Activated B cell treated with CpG ODN at 0.5 μM for 24 hours (primary cell): ENCODE measurements around the gene CASP10. TPM values are rescaled to one million over a fixed set of nuclear protein-coding genes. Genes with fewer than 3 reads are reported as not detected.
A peak's percentile ranks its signal among the peaks of the same experiment; 100 is the strongest.

Experiments
- ATAC-seq: fragments of 200-7000 bp; cut with Tn5 transposase; one replicate; pipeline ENCODE4 v1.10.0; 2021; ENCODE audit warnings: low read depth, mild to moderate bottlenecking, moderate library complexity
- CTCF ChIA-PET: fragments of 350-600 bp; sonication (Branson Sonifier 250); formaldehyde crosslinking; loops from one replicate; lab custom pipeline; 2021; ENCODE audit warnings: antibody characterized with exemption; lab: Charles Lee
- POLR2A ChIA-PET: fragments of 350-600 bp; sonication (Branson Sonifier 250); formaldehyde crosslinking; loops from one replicate; lab custom pipeline; 2021; ENCODE audit warnings: antibody characterized with exemption; lab: Charles Lee
- DNase-seq: peaks from one replicate; pipeline ENCODE4 v3.0.0; 2022
- H3K27ac Mint-ChIP-seq: one replicate; pipeline ENCODE4 v1.8.0; 2020; ENCODE audit warnings: mixed read lengths
- H3K27me3 Mint-ChIP-seq: one replicate; pipeline ENCODE4 v1.8.0; 2021; ENCODE audit warnings: mixed read lengths
- H3K36me3 Mint-ChIP-seq: one replicate; pipeline ENCODE4 v1.8.0; 2021; ENCODE audit warnings: low read depth, mixed read lengths
- H3K4me1 Mint-ChIP-seq: one replicate; pipeline ENCODE4 v1.8.0; 2021; ENCODE audit warnings: mixed read lengths
- H3K4me3 Mint-ChIP-seq: one replicate; pipeline ENCODE4 v1.8.0; 2020; ENCODE audit warnings: mild to moderate bottlenecking, mixed read lengths
- H3K9me3 Mint-ChIP-seq: one replicate; pipeline ENCODE4 v1.8.0; 2020; ENCODE audit warnings: mixed read lengths
- intact Hi-C: fragments of 100-400 bp; cut with micrococcal nuclease; formaldehyde crosslinking; loops from one replicate; pipeline ENCODE4 v1.15.1; 2024
- total RNA-seq: library from RNA; stranded (reverse); gene quantifications from 2 replicates; pipeline ENCODE4 v1.2.3, GENCODE V29; 2022
- TF ChIP-seq, protein P1 (sequence below): fragments of 200-600 bp; IDR thresholded peaks from one replicate; pipeline ENCODE4 v1.8.0; 2022; ENCODE audit warnings: antibody characterized with exemption, mild to moderate bottlenecking

Gene CASP10
- total RNA-seq, 1 donor from 2014 or later, result 13.8 TPM

DNA sequence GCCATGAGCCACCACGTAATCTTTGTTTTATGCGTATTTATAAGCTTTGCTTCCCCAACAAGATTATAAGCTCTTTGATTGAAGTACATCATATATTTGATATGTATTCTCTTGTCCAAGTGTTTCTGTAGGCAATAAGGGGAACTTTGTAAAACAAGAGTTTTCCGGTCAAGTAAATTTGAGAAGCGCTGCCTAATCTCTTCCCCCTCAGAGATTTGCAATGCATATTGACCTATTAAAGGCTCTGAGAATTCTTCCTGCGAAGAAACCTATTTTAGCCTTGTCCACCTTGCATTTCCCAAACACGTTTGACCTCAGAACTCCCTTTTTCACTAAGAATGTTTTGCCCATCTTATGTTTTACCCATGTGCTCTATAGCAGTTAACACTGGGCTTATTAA is 26.9 kb upstream of the CASP10 start:
- CTCF ChIA-PET, result interaction anchor here (2.1 kb wide), 1 partner anchor 38 kb away, joined by 8 read pairs; no protein-coding TSS in a partner anchor
- ATAC-seq (no peak), DNase-seq (no peak)
- H3K4me1 Mint-ChIP-seq, result peaks cover 77% of the 10 kb centered on the region
- H3K27me3 Mint-ChIP-seq, result no peaks in the 10 kb centered on the region
- TF ChIP-seq, protein P1, sequence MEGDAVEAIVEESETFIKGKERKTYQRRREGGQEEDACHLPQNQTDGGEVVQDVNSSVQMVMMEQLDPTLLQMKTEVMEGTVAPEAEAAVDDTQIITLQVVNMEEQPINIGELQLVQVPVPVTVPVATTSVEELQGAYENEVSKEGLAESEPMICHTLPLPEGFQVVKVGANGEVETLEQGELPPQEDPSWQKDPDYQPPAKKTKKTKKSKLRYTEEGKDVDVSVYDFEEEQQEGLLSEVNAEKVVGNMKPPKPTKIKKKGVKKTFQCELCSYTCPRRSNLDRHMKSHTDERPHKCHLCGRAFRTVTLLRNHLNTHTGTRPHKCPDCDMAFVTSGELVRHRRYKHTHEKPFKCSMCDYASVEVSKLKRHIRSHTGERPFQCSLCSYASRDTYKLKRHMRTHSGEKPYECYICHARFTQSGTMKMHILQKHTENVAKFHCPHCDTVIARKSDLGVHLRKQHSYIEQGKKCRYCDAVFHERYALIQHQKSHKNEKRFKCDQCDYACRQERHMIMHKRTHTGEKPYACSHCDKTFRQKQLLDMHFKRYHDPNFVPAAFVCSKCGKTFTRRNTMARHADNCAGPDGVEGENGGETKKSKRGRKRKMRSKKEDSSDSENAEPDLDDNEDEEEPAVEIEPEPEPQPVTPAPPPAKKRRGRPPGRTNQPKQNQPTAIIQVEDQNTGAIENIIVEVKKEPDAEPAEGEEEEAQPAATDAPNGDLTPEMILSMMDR, result no peak
- H3K9me3 Mint-ChIP-seq, result no peaks in the 10 kb centered on the region
- H3K4me3 Mint-ChIP-seq, result peak overlapping the region; percentile 62
- intact Hi-C loops, result no loop called here
- H3K36me3 Mint-ChIP-seq, result peaks cover 82% of the 10 kb centered on the region
- peak overlapping the region; percentile 95 for H3K27ac Mint-ChIP-seq
- POLR2A ChIA-PET, result interaction anchor here (0.8 to 7.4 kb wide), 6 partner anchors 10 to 292 kb away, joined by 3 to 84 read pairs (median 6); partner anchors contain the start of genes CFLAR and CLK1

DNA sequence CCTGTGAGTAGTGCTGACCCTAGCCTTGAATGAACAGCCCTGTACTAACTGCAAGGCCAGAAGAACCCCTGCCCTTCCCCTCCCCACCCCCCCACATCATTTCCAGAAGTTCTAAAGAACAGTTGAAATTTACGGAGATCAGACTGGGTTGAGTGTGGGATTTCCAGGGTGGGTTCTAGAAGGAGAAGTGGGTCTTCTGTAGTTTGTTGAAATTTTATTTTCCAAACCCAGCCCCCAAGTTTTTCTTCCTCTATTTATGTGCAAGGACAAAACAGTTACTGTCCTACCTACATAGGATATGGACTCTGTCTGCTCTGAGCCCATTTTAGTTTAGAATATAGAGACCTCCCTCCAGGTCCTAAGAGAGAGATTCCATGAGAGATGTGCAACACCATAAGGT is 26.3 kb upstream of the CASP10 start:
- intact Hi-C loops, result no loop called here
- Mint-ChIP-seq H3K27me3 (no peaks in the 10 kb centered on the region), H3K36me3 (peaks cover 77% of the 10 kb centered on the region), H3K4me3 (peak overlapping the region; percentile 62), H3K4me1 (peaks cover 71% of the 10 kb centered on the region), H3K27ac (peak overlapping the region; percentile 95), H3K9me3 (no peaks in the 10 kb centered on the region)
- POLR2A ChIA-PET, result interaction anchor here (2.4 to 7.4 kb wide), 3 partner anchors 24 to 40 kb away, joined by 37 to 147 read pairs (median 84); partner anchors contain the start of gene CFLAR
- no peak for ATAC-seq
- DNase-seq, result no peak
- CTCF ChIA-PET, result interaction anchor here (2.5 kb wide), 1 partner anchor 88 kb away, joined by 17 read pairs; no protein-coding TSS in a partner anchor
- TF ChIP-seq, protein P1, result no peak

GRCh38 chr2:201157694-201158093 is 25.2 kb upstream of the CASP10 start:
- Mint-ChIP-seq H3K4me1 (peaks cover 62% of the 10 kb centered on the region), H3K9me3 (no peaks in the 10 kb centered on the region), H3K4me3 (peak overlapping the region; percentile 73), H3K27me3 (no peaks in the 10 kb centered on the region), H3K27ac (peak overlapping the region; percentile 95), H3K36me3 (peaks cover 82% of the 10 kb centered on the region)
- intact Hi-C loops, result loop anchor here (1.0 to 2.0 kb wide), 9 partner anchors 9 to 194 kb away; partner anchors contain the start of genes HYCC2 and ORC2
- TF ChIP-seq, protein P1, result no peak
- ATAC-seq (peak; percentile 25), DNase-seq (no peak)
- ChIA-PET CTCF (interaction anchor here (0.6 to 2.8 kb wide), 17 partner anchors 9 to 252 kb away, joined by 3 to 51 read pairs (median 7); partner anchors contain the start of genes CASP10, CFLAR and ORC2), POLR2A (interaction anchor here (0.5 to 5.0 kb wide), 18 partner anchors 9 to 355 kb away, joined by 3 to 147 read pairs (median 7); partner anchors contain the start of genes CFLAR, HYCC2 and ORC2)

DNA sequence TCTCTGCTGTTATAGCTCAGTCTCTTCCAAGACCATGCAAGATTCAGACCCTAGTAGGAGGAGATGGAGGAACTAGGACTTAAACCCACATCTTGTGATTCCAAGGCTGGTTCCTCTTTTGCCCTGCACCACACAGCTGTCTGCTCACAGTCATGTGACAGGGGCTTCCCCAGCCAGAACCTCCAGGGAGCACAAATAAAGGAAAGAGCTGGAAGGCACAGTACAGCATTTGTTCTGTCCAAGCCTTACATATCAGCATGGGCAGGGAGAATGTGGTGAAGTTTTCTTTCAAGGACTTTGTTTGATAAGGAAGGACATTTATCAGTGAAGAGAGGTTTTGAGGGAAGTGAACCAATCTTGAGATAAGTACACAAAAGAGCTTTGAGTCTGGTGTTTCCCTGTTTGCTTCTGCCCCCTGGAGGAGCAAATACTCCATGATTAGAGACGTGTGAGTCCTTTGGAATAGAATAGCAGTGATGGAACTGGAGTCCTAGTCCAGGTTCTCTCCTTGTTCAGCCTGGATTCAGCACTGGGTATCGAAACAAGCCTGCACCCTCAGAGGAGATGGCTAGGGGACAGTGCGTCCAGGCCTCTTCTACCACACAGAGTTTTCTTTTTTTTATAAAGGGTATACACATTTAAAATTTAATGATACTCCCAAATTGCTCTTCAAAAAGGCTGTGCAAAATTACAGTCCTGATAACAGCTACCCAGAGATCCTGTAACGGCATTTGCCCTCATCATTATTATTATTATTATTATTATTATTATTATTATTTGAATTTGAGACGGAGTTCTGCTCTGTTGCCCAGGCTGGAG is 24.6 kb upstream of the CASP10 start:
- Mint-ChIP-seq H3K36me3 (peaks cover 82% of the 10 kb centered on the region), H3K27me3 (no peaks in the 10 kb centered on the region), H3K4me3 (peak overlapping the region; percentile 73), H3K4me1 (peaks cover 56% of the 10 kb centered on the region), H3K27ac (peak overlapping the region; percentile 95), H3K9me3 (no peaks in the 10 kb centered on the region)
- ATAC-seq, result peak; percentile 87
- ChIA-PET CTCF (interaction anchor here (0.6 to 2.8 kb wide), 17 partner anchors 9 to 253 kb away, joined by 3 to 51 read pairs (median 7); partner anchors contain the start of genes CASP10, CFLAR and ORC2), POLR2A (interaction anchor here (0.5 to 5.0 kb wide), 22 partner anchors 9 to 445 kb away, joined by 3 to 147 read pairs (median 6); partner anchors contain the start of genes CFLAR, HYCC2 and ORC2)
- TF ChIP-seq, protein P1, result no peak
- intact Hi-C loops, result loop anchor here (1.0 to 2.0 kb wide), 9 partner anchors 10 to 195 kb away; partner anchors contain the start of genes HYCC2 and ORC2
- peak; percentile 71 for DNase-seq
